Measurements from ENCODE around the gene ERF.

ERF gene

DNA sequence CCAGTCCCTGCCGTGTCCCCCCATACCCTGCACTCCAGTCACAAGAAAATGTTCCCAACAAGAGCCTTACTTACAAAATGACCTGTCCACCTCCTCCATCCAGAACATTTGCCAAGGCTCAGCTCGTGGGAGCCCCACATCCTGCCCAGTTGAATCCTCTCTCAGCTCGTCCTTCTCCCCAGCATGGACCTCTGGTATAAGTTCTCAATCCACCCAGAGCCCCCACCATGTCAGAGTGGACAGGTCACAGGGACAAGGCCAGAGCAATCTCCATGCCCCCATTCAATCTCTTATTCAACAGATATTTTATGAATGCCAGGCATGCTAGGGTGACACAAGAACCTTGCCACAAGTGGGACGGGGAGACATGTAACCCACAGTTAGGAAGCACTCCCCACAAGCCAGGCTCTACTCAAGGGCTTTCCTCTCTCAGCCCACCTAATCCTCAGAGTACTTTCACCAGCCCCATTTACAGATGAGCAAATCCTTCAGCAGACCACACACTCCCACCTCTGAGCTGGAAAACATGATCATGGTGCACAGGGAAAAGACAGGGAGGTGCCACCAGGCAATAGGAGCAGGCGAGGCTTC lies 52.5 kb downstream of the ERF start:
- no peak for TF ChIP-seq ZFP3 (CRISPR knock-in tag; IDR thresholded peaks at IDR 0.05)
- TF ChIP-seq ESRRG (CRISPR knock-in tag; IDR thresholded peaks at IDR 0.05): no peak
- no peak for TF ChIP-seq TSHZ2 (CRISPR knock-in tag; IDR thresholded peaks at IDR 0.05)
- no peak for TF ChIP-seq TOX (CRISPR knock-in tag; IDR thresholded peaks at IDR 0.05; ENCODE audit: borderline replicate concordance)
- TF ChIP-seq BACH2 (CRISPR knock-in tag; IDR thresholded peaks at IDR 0.05; ENCODE audit: borderline replicate concordance): no peak
- TF ChIP-seq ZC3H10 (CRISPR knock-in tag; IDR thresholded peaks at IDR 0.05): no peak
- TF ChIP-seq ZFP30 (CRISPR knock-in tag; IDR thresholded peaks at IDR 0.05): no peak
- no peak for TF ChIP-seq ISL1 (CRISPR knock-in tag; IDR thresholded peaks at IDR 0.05)
- no peak for TF ChIP-seq ZNF70 (CRISPR knock-in tag; IDR thresholded peaks at IDR 0.05)
- TF ChIP-seq, protein P1, sequence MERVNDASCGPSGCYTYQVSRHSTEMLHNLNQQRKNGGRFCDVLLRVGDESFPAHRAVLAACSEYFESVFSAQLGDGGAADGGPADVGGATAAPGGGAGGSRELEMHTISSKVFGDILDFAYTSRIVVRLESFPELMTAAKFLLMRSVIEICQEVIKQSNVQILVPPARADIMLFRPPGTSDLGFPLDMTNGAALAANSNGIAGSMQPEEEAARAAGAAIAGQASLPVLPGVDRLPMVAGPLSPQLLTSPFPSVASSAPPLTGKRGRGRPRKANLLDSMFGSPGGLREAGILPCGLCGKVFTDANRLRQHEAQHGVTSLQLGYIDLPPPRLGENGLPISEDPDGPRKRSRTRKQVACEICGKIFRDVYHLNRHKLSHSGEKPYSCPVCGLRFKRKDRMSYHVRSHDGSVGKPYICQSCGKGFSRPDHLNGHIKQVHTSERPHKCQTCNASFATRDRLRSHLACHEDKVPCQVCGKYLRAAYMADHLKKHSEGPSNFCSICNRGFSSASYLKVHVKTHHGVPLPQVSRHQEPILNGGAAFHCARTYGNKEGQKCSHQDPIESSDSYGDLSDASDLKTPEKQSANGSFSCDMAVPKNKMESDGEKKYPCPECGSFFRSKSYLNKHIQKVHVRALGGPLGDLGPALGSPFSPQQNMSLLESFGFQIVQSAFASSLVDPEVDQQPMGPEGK (CRISPR knock-in tag; IDR thresholded peaks at IDR 0.05; ENCODE audit: borderline replicate concordance): no peak
- no peak for TF ChIP-seq PPARA (CRISPR knock-in tag; IDR thresholded peaks at IDR 0.05; ENCODE audit: borderline replicate concordance)
- TF ChIP-seq ZNF8 (CRISPR knock-in tag; IDR thresholded peaks at IDR 0.05): no peak
- TF ChIP-seq ARNTL (CRISPR knock-in tag; IDR thresholded peaks at IDR 0.05; ENCODE audit: borderline replicate concordance, low read depth): no peak
- no peak for TF ChIP-seq CSDC2 (CRISPR knock-in tag; IDR thresholded peaks at IDR 0.05)
- TF ChIP-seq POU6F1 (CRISPR knock-in tag; IDR thresholded peaks at IDR 0.05; ENCODE audit: borderline replicate concordance, low read depth): no peak
- no peak for TF ChIP-seq ZNF565 (CRISPR knock-in tag; conservative IDR thresholded peaks at IDR 0.05; ENCODE audit: low read depth)
- TF ChIP-seq, protein P2, sequence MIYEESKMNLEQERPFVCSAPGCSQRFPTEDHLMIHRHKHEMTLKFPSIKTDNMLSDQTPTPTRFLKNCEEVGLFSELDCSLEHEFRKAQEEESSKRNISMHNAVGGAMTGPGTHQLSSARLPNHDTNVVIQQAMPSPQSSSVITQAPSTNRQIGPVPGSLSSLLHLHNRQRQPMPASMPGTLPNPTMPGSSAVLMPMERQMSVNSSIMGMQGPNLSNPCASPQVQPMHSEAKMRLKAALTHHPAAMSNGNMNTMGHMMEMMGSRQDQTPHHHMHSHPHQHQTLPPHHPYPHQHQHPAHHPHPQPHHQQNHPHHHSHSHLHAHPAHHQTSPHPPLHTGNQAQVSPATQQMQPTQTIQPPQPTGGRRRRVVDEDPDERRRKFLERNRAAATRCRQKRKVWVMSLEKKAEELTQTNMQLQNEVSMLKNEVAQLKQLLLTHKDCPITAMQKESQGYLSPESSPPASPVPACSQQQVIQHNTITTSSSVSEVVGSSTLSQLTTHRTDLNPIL (CRISPR knock-in tag; IDR thresholded peaks at IDR 0.05; ENCODE audit: low read depth): no peak
- TF ChIP-seq TCF4 (CRISPR knock-in tag; IDR thresholded peaks at IDR 0.05; ENCODE audit: borderline replicate concordance): no peak
- TF ChIP-seq GLIS3 (CRISPR knock-in tag; IDR thresholded peaks at IDR 0.05): no peak
- no peak for ATAC-seq

DNA sequence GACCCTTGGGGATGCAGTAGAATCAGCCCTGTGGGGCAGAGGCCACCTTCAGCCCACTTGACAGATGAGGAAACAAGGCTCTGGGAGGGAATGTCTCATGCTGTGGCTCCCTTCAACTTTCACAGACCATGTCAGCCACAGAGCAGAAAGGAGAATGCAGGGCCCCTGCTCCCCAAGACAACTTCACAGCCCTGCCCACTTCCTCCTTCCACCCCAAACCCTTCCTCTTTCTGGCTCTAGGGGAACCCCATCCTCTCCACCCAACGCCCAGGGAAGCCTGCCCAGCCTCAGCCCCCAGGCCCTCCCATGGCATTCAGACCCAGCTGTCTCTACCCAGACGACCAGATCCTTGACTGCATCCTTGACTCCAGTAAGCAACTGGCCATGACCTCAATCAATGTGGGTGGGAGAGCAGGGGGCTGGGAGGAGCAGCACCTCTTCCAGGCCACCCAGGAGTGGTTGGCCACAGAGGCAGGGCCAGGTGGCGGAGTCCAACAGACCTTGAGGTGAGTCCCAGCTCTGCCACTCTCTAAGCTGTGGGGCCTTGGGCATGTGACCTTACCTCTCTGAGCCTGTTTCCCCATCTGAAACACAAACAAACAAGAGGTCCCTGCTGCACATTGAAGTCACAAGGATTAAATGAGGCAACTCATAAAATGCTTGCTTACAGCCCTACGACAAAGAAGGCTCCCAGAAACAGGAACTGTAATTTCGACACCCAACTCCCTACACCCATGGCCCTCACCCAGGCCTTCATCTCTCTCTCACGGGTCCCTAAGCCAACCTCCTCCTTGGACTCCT lies 53.2 kb downstream of the ERF start:
- TF ChIP-seq GLIS3 (CRISPR knock-in tag; IDR thresholded peaks at IDR 0.05): no peak
- no peak for TF ChIP-seq TCF4 (CRISPR knock-in tag; IDR thresholded peaks at IDR 0.05; ENCODE audit: borderline replicate concordance)
- no peak for TF ChIP-seq TSHZ2 (CRISPR knock-in tag; IDR thresholded peaks at IDR 0.05)
- no peak for TF ChIP-seq ESRRG (CRISPR knock-in tag; IDR thresholded peaks at IDR 0.05)
- no peak for TF ChIP-seq OSR1 (CRISPR knock-in tag; IDR thresholded peaks at IDR 0.05)
- no peak for TF ChIP-seq ARNTL (CRISPR knock-in tag; IDR thresholded peaks at IDR 0.05; ENCODE audit: borderline replicate concordance, low read depth)
- no peak for TF ChIP-seq ZFP3 (CRISPR knock-in tag; IDR thresholded peaks at IDR 0.05)
- no peak for TF ChIP-seq ZC3H10 (CRISPR knock-in tag; IDR thresholded peaks at IDR 0.05)
- no peak for TF ChIP-seq RARB (CRISPR knock-in tag; IDR thresholded peaks at IDR 0.05)
- TF ChIP-seq ISL1 (CRISPR knock-in tag; IDR thresholded peaks at IDR 0.05): no peak
- no peak for TF ChIP-seq POU6F1 (CRISPR knock-in tag; IDR thresholded peaks at IDR 0.05; ENCODE audit: borderline replicate concordance, low read depth)
- TF ChIP-seq ZNF70 (CRISPR knock-in tag; IDR thresholded peaks at IDR 0.05): no peak
- TF ChIP-seq SNAI2 (CRISPR knock-in tag; IDR thresholded peaks at IDR 0.05): no peak
- ATAC-seq: no peak

All from SK-N-SH treated with all-trans-retinoic acid at 6 μM for 48 hours (cell line).